Hepatocyte (in vitro differentiated cells): Measurements from ENCODE around the gene HAS3.

Experiments
- CTCF ChIP-seq: fragments of 200-600 bp; sonication (generic); IDR thresholded peaks from 2 replicates; pipeline ENCODE4 v1.5.1; 2016; ENCODE audit warnings: antibody characterized with exemption, mild to moderate bottlenecking; ENCODE audit not compliant: poor library complexity
- EZH2 ChIP-seq: fragments of 200-600 bp; sonication (generic); IDR thresholded peaks from 2 replicates; pipeline ENCODE4 v1.6.1; 2016; ENCODE audit warnings: antibody characterized with exemption, mild to moderate bottlenecking, borderline replicate concordance
- EZH2phosphoT487 ChIP-seq: fragments of 200-600 bp; sonication (generic); IDR thresholded peaks from one replicate; pipeline ENCODE4 v1.6.1; 2018; ENCODE audit warnings: antibody characterized with exemption, mild to moderate bottlenecking, low read depth, moderate library complexity; ENCODE audit not compliant: unreplicated experiment, severe bottlenecking

GRCh38 chr16:69071036-69071435 lies 34.4 kb upstream of the HAS3 start:
- TF ChIP-seq CTCF, result no peak
- TF ChIP-seq EZH2, result no peak
- no peak for TF ChIP-seq EZH2phosphoT487
